Measurements from ENCODE around the gene FAAP20. TPM values are rescaled to one million over a fixed set of nuclear protein-coding genes. Genes with fewer than 3 reads are reported as not detected.

Gene FAAP20
- total RNA-seq, 3 donors from 2014 or later (not counting 1 experiment from before 2014, with no cell fraction given): 40.3 to 53.0 (median 43.3) TPM

DNA sequence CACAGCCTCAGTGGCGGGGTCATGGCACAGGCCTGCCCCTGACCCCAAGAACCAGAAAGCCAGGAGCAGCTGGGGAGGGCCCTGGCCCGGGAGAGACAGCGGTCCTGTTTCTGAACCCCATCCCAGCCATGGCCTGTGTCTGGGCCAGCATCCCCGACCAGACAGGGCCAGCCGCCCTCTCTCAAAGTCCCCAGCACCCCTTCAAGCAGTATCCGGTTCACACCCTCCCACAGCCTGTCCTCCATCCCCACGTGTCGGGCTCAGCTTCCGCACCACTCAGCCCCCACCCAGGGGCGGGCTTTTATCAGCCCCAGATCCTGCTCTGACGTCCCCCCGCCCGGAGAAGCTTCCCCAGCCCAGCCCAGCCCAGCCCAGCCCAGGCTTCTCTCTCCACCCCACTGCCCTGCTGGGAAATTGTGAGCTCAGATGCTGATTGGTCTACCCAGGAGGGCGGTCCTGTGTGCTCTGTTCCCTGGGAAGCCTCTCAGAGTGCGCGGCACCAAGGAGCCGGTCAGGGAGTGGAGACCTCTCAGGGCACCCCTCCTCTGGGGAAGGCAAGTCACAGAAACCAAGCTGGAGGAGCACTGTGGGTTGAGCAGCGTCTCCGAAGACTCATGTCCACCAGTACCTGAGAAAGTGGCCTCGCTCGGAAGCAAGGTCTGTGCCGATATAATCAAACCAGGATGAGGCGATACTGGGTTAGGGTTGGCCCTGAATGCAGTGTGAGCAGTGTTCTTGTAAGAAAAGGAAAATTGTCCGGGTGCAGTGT, 4.7 kb upstream of the FAAP20 start:
- TF ChIP-seq, protein P1, sequence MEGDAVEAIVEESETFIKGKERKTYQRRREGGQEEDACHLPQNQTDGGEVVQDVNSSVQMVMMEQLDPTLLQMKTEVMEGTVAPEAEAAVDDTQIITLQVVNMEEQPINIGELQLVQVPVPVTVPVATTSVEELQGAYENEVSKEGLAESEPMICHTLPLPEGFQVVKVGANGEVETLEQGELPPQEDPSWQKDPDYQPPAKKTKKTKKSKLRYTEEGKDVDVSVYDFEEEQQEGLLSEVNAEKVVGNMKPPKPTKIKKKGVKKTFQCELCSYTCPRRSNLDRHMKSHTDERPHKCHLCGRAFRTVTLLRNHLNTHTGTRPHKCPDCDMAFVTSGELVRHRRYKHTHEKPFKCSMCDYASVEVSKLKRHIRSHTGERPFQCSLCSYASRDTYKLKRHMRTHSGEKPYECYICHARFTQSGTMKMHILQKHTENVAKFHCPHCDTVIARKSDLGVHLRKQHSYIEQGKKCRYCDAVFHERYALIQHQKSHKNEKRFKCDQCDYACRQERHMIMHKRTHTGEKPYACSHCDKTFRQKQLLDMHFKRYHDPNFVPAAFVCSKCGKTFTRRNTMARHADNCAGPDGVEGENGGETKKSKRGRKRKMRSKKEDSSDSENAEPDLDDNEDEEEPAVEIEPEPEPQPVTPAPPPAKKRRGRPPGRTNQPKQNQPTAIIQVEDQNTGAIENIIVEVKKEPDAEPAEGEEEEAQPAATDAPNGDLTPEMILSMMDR (IDR thresholded peaks at IDR 0.05): no peak

DNA sequence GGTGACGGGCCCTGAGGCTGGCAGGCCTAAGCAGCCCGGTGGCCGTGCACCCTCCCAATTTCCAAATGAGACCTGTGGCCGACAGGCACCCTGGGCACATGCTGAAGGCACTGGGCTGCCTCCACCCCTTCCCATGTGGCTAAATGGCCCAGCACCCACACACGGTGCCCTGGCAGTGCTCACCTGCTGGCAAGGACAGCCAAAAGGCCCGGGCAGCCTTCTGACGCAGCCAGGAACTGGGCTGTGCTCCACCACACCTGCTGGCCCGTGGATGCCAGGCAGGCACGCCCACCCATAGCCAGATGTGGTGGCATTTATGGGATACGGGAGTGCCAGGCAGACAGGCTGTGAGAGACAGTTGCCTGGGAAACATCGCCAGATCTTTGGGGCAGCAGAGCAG, 4.0 kb upstream of the FAAP20 start:
- peaks cover 16 to 33% of the 10 kb centered on the region in 2 donors for H3K4me1 Mint-ChIP-seq
- DNase-seq: no peak
- H3K9me3 ChIP-seq (ENCODE audit: control insufficient read depth, insufficient read depth, low read length): no peaks in the 10 kb centered on the region
- ATAC-seq: no peak
- H3K27ac ChIP-seq (ENCODE audit: low read length): peak overlapping the region; percentile 96
- H3K27me3 ChIP-seq (ENCODE audit: control insufficient read depth, insufficient read depth, low read length): no peaks in the 10 kb centered on the region
- intact Hi-C loops (cut with micrococcal nuclease): loop anchor here (2.0 to 10.0 kb wide), 4 partner anchors 34 to 446 kb away; no protein-coding TSS in a partner anchor
- H3K27me3 Mint-ChIP-seq (ENCODE audit: low read depth in 2 of 2): no peaks in the 10 kb centered on the region
- H3K9me3 Mint-ChIP-seq: no peaks in the 10 kb centered on the region
- no peaks in the 10 kb centered on the region for H3K36me3 Mint-ChIP-seq
- TF ChIP-seq, protein P1 (IDR thresholded peaks at IDR 0.05): no peak
- 84% methylated on average over 11 of the region's 11 CpGs for WGBS (ENCODE audit: insufficient coverage)
- no peaks in the 10 kb centered on the region for H3K36me3 ChIP-seq (ENCODE audit: control insufficient read depth, insufficient read depth, low read length)
- H3K4me3 ChIP-seq (ENCODE audit: low read length): no peak overlapping the region
- peak overlapping the region; percentile 86 for H3K4me3 Mint-ChIP-seq
- peaks cover 48% of the 10 kb centered on the region for H3K4me1 ChIP-seq (ENCODE audit: control insufficient read depth, insufficient read depth, low read length)
- H3K27ac Mint-ChIP-seq: peak overlapping the region; percentile 90 to 93

More for the DNA sequence above, 4.7 kb upstream of the FAAP20 start:
- intact Hi-C loops (cut with micrococcal nuclease): loop anchor here (1.0 to 10.0 kb wide), 5 partner anchors 33 to 446 kb away; no protein-coding TSS in a partner anchor
- H3K4me3 ChIP-seq (ENCODE audit: low read length): peak overlapping the region; percentile 68
- peak overlapping the region; percentile 90 to 93 for H3K27ac Mint-ChIP-seq
- no peaks in the 10 kb centered on the region for H3K27me3 ChIP-seq (ENCODE audit: control insufficient read depth, insufficient read depth, low read length)
- peak; percentile 74 to 91 for DNase-seq
- no peaks in the 10 kb centered on the region for H3K36me3 Mint-ChIP-seq
- peak; percentile 75 to 87 (median 77) for ATAC-seq
- WGBS (ENCODE audit: insufficient coverage): 12% methylated on average over 24 of the region's 24 CpGs
- peaks cover 18 to 31% of the 10 kb centered on the region in 2 donors for H3K4me1 Mint-ChIP-seq
- H3K27ac ChIP-seq (ENCODE audit: low read length): peak overlapping the region; percentile 96
- no peaks in the 10 kb centered on the region for H3K9me3 Mint-ChIP-seq
- no peaks in the 10 kb centered on the region for H3K9me3 ChIP-seq (ENCODE audit: control insufficient read depth, insufficient read depth, low read length)
- no peaks in the 10 kb centered on the region for H3K27me3 Mint-ChIP-seq (ENCODE audit: low read depth in 2 of 2)
- H3K4me3 Mint-ChIP-seq: peak overlapping the region; percentile 86
- H3K36me3 ChIP-seq (ENCODE audit: control insufficient read depth, insufficient read depth, low read length): no peaks in the 10 kb centered on the region
- H3K4me1 ChIP-seq (ENCODE audit: control insufficient read depth, insufficient read depth, low read length): peaks cover 49% of the 10 kb centered on the region

DNA sequence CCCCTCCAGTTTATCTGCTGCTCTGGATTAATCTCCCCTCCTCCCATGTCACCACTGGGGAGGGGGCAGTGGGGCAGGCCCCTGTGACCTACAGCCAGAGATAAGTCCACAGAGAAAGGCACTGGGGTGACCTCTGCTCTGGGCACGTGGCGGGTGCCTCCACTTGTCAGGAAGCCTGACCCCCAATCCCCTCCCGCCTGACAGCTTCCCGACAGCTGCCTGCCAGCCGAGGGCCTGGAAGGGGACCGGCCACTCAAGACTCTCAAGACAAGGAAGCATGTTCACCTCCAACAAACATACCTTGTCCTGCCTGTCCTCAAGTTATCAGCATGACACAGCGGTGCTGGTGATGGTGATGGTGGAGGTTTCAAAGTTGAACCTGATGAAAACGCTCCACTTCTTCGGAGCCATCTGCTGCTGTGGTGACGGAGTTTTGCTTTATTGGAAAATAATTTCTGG, 3.2 kb upstream of the FAAP20 start:
- Histone ChIP-seq H3K27ac (ENCODE audit: low read length) (no peak overlapping the region), H3K4me3 (ENCODE audit: low read length) (no peak overlapping the region), H3K4me1 (ENCODE audit: control insufficient read depth, insufficient read depth, low read length) (peaks cover 53% of the 10 kb centered on the region), H3K9me3 (ENCODE audit: control insufficient read depth, insufficient read depth, low read length) (no peaks in the 10 kb centered on the region), H3K36me3 (ENCODE audit: control insufficient read depth, insufficient read depth, low read length) (no peaks in the 10 kb centered on the region), H3K27me3 (ENCODE audit: control insufficient read depth, insufficient read depth, low read length) (no peaks in the 10 kb centered on the region)
- Mint-ChIP-seq H3K4me3 (no peak overlapping the region), H3K9me3 (no peaks in the 10 kb centered on the region), H3K4me1 (peaks cover 16 to 29% of the 10 kb centered on the region in 2 donors), H3K27me3 (ENCODE audit: low read depth in 2 of 2) (no peaks in the 10 kb centered on the region), H3K36me3 (no peaks in the 10 kb centered on the region), H3K27ac (peak overlapping the region in 1 of 2 donors; percentile 93)
- intact Hi-C loops (cut with micrococcal nuclease): loop anchor here (2.0 to 10.0 kb wide), 4 partner anchors 35 to 447 kb away; no protein-coding TSS in a partner anchor
- 97% methylated on average over 10 of the region's 10 CpGs for WGBS (ENCODE audit: insufficient coverage)
- DNase-seq (no peak), ATAC-seq (no peak)
- TF ChIP-seq, protein P1 (IDR thresholded peaks at IDR 0.05): no peak
